H1 (cell line): ENCODE data around the gene AKIRIN1. TPM values are rescaled to one million over a fixed set of nuclear protein-coding genes. Genes with fewer than 3 reads are reported as not detected.
"Not testable (repeated sequence)": the region's sequence is repeated elsewhere in the genome, so short reads cannot be mapped to it uniquely, and the experiment has no call there.

Experiments used
- CTCF ChIA-PET: fragments of 300-600 bp; sonication (Branson Sonifier 250); formaldehyde crosslinking; loops from one replicate; lab custom pipeline; 2021; ENCODE audit not compliant: partially characterized antibody; lab: Charles Lee
- POLR2A ChIA-PET: fragments of 300-600 bp; sonication (Branson Sonifier 250); formaldehyde crosslinking; loops from one replicate; lab custom pipeline; 2021; ENCODE audit warnings: inconsistent platforms; ENCODE audit not compliant: partially characterized antibody; lab: Charles Lee
- DNase-seq, 2 experiments: peaks; one replicate each; pipeline versions ENCODE4 v3.0.0 to v3.0.0-alpha.2; 2010 to 2022; ENCODE audit warnings: low spot score in 2 of 2, low read depth in 1 of 2, mixed read lengths in 1 of 2
- FAIRE-seq: peaks from 2 replicates; lab custom pipeline; 2011; peaks lifted over from hg19 to GRCh38; lab: Jason Lieb, UNC
- H2AFZ ChIP-seq: 2 replicates; pipeline ENCODE4 v1.8.1; 2012; ENCODE audit warnings: low read length, inconsistent platforms
- H2AK5ac ChIP-seq: 2 replicates; pipeline ENCODE4 v1.6.1; 2013; ENCODE audit warnings: low read depth, low read length
- H2BK120ac ChIP-seq: replicated peaks from 2 replicates; pipeline ENCODE3; 2013; ENCODE audit warnings: low read depth, low read length, inconsistent platforms
- H2BK12ac ChIP-seq: 2 replicates; pipeline ENCODE4 v1.6.1; 2013; ENCODE audit warnings: low read depth, low read length
- H2BK15ac ChIP-seq: 2 replicates; pipeline ENCODE4 v1.6.1; 2013; ENCODE audit warnings: low read length
- H2BK20ac ChIP-seq: 2 replicates; pipeline ENCODE4 v1.6.1; 2013; ENCODE audit warnings: low read length
- H2BK5ac ChIP-seq: 2 replicates; pipeline ENCODE4 v1.6.1; 2013; ENCODE audit warnings: low read depth, low read length
- H3K14ac ChIP-seq: 2 replicates; pipeline ENCODE4 v1.6.1; 2013; ENCODE audit warnings: inconsistent platforms; ENCODE audit not compliant: insufficient read length
- H3K18ac ChIP-seq: 2 replicates; pipeline ENCODE4 v1.6.1; 2013; ENCODE audit warnings: low read length; ENCODE audit errors: extremely low read depth
- H3K23ac ChIP-seq: 2 replicates; pipeline ENCODE4 v1.6.1; 2013; ENCODE audit warnings: inconsistent platforms; ENCODE audit not compliant: insufficient read length
- H3K23me2 ChIP-seq: 2 replicates; pipeline ENCODE4 v1.6.1; 2013; ENCODE audit warnings: low read depth, low read length
- H3K27ac ChIP-seq: 2 replicates; pipeline ENCODE4 v1.6.1; 2011; ENCODE audit warnings: low read depth, low read length, inconsistent platforms
- H3K27me3 ChIP-seq, 4 experiments: replicated peaks in 1 of 4; 1 replicate in 1 of 4; 2 replicates in 3 of 4; pipeline versions ENCODE4 v1.6.1 to v1.8.1; 2011 to 2013; ENCODE audit warnings: low read length in 3 of 4, mild to moderate bottlenecking in 3 of 4, inconsistent platforms in 2 of 4, mixed read lengths in 2 of 4, moderate library complexity in 1 of 4; ENCODE audit not compliant: control insufficient read depth in 3 of 4, insufficient read depth in 3 of 4; ENCODE audit errors: extremely low read depth in 1 of 4
- H3K36me3 ChIP-seq, 4 experiments: 2 replicates each; pipeline versions ENCODE4 v1.6.1 to v1.8.1; 2011 to 2013; ENCODE audit warnings: mild to moderate bottlenecking in 4 of 4, low read length in 3 of 4, moderate library complexity in 2 of 4, control low read depth in 1 of 4, inconsistent platforms in 1 of 4; ENCODE audit not compliant: insufficient read depth in 4 of 4, control insufficient read depth in 2 of 4
- H3K4ac ChIP-seq: replicated peaks from 2 replicates; pipeline ENCODE3; 2013; ENCODE audit warnings: low read length, low read depth, mixed read lengths, inconsistent platforms; ENCODE audit not compliant: insufficient read length
- H3K4me1 ChIP-seq, 4 experiments: replicated peaks in 1 of 4; 1 replicate in 1 of 4; 2 replicates in 3 of 4; pipeline versions ENCODE4 v1.6.1 to v1.8.1; 2011 to 2013; ENCODE audit warnings: low read length in 3 of 4, inconsistent platforms in 2 of 4, mixed read lengths in 1 of 4; ENCODE audit not compliant: insufficient read depth in 4 of 4, control insufficient read depth in 3 of 4
- H3K4me2 ChIP-seq, 2 experiments: 2 replicates each; pipeline versions ENCODE4 v1.6.1 to v1.8.1; 2011 to 2013; ENCODE audit warnings: low read depth in 2 of 2, low read length in 2 of 2, control low read depth in 1 of 2, inconsistent platforms in 1 of 2, mild to moderate bottlenecking in 1 of 2; ENCODE audit not compliant: insufficient read depth in 1 of 2
- H3K4me3 ChIP-seq, 4 experiments: fragments of 200-600, 300-600 bp in 1 of 4; sonication (generic), shearing (Covaris generic), sonication (Bioruptor Twin) in 1 of 4; 2 replicates each; pipeline versions ENCODE4 v1.5.1 to v1.8.1; 2011 to 2016; ENCODE audit warnings: low read length in 4 of 4, low read depth in 3 of 4, control low read depth in 2 of 4, inconsistent platforms in 2 of 4, mild to moderate bottlenecking in 2 of 4, mixed read lengths in 1 of 4, moderate library complexity in 1 of 4; ENCODE audit not compliant: insufficient read depth in 2 of 4; ENCODE audit errors: extremely low read depth in 1 of 4
- H3K56ac ChIP-seq: replicated peaks from 2 replicates; pipeline ENCODE3; 2013; ENCODE audit warnings: low read depth, mild to moderate bottlenecking, mixed read lengths, low read length, inconsistent platforms; ENCODE audit not compliant: insufficient read length
- H3K79me1 ChIP-seq: 2 replicates; pipeline ENCODE4 v1.6.1; 2013; ENCODE audit warnings: low read depth, low read length, control low read depth
- H3K79me2 ChIP-seq, 2 experiments: 2 replicates each; pipeline versions ENCODE4 v1.6.1 to v1.8.1; 2012 to 2013; ENCODE audit warnings: low read length in 2 of 2, mild to moderate bottlenecking in 2 of 2, inconsistent platforms in 1 of 2; ENCODE audit not compliant: insufficient read depth in 2 of 2, control insufficient read depth in 1 of 2
- H3K9ac ChIP-seq, 4 experiments: replicated peaks in 1 of 4; 1 replicate in 1 of 4; 2 replicates in 3 of 4; pipeline versions ENCODE4 v1.6.1 to v1.8.1; 2011 to 2013; ENCODE audit warnings: low read depth in 3 of 4, low read length in 3 of 4, control low read depth in 2 of 4, mild to moderate bottlenecking in 2 of 4, moderate library complexity in 2 of 4, inconsistent platforms in 1 of 4; ENCODE audit errors: extremely low read depth in 1 of 4
- H3K9me3 ChIP-seq, 2 experiments: 2 replicates each; pipeline versions ENCODE4 v1.6.1 to v1.8.1; 2012 to 2013; ENCODE audit warnings: mild to moderate bottlenecking in 2 of 2, moderate library complexity in 2 of 2, control low read depth in 1 of 2, inconsistent platforms in 1 of 2, low read depth in 1 of 2, low read length in 1 of 2, mixed read lengths in 1 of 2; ENCODE audit not compliant: insufficient read depth in 2 of 2
- H4K20me1 ChIP-seq, 2 experiments: replicated peaks in 1 of 2; 2 replicates each; pipeline versions ENCODE3 to v1.8.1; 2011 to 2013; ENCODE audit warnings: inconsistent platforms in 2 of 2, low read length in 2 of 2, mild to moderate bottlenecking in 1 of 2; ENCODE audit not compliant: insufficient read depth in 2 of 2, control insufficient read depth in 1 of 2
- H4K5ac ChIP-seq: 2 replicates; pipeline ENCODE4 v1.6.1; 2013; ENCODE audit warnings: low read length, low read depth, mixed read lengths, inconsistent platforms; ENCODE audit not compliant: insufficient read length
- H4K8ac ChIP-seq: 2 replicates; pipeline ENCODE4 v1.8.0; 2013; ENCODE audit warnings: mild to moderate bottlenecking, moderate library complexity, low read length, inconsistent platforms; ENCODE audit not compliant: insufficient read depth; ENCODE audit errors: extremely low read depth
- H4K91ac ChIP-seq: replicated peaks from 2 replicates; pipeline ENCODE3; 2013; ENCODE audit warnings: low read length, mixed read lengths, inconsistent platforms; ENCODE audit not compliant: insufficient read length
- WGBS, 2 experiments: shearing (Covaris generic) in 1 of 2; methylation state at CpG; one replicate each; pipeline versions ENCODE4 v1.1.6 to v1.1.7; 2013 to 2015; ENCODE audit warnings: low lambda C conversion rate in 2 of 2, mixed read lengths in 2 of 2, inconsistent platforms in 1 of 2, low coverage in 1 of 2, missing lambda C conversion rate in 1 of 2; ENCODE audit not compliant: insufficient replicate concordance in 2 of 2, insufficient coverage in 1 of 2, insufficient read length in 1 of 2; ENCODE audit errors: extremely low coverage in 1 of 2, missing lambda C conversion rate in 1 of 2; 5-methylcytosine and 5-hydroxymethylcytosine counted together
- polyA plus RNA-seq, 7 experiments: library from polyadenylated mRNA; depleted of rRNA in 3 of 7; stranded (reverse) in 5 of 7; unstranded in 2 of 7; fragments of >200 nt in 5 of 7; fragments of 200-250 nt in 2 of 7; gene quantifications; 1 replicate in 5 of 7; 2 replicates in 1 of 7; 4 replicates in 1 of 7; pipeline versions ENCODE4 v1.2.1 to v1.2.3, GENCODE V29; 2011 to 2013; ENCODE audit warnings: missing spikeins in 2 of 7, mixed read lengths in 2 of 7
- total RNA-seq: library from RNA; stranded (reverse); fragmentation: NEBNext Ultra II Directional; extraction: Animal tissue kit (Norgen Biotek cat#: 25700); gene quantifications from 2 replicates; pipeline ENCODE4 v1.2.1, GENCODE V29; 2021

AKIRIN1 gene
- total and polyA plus RNA-seq, 2 of the 8 experiments (the other 6 are each of a cell fraction or from before 2014, with no cell fraction given) = 148 to 236 TPM

GRCh38 chr1:39020494-39020893 is 29.4 kb downstream of the AKIRIN1 start:
- H3K27ac ChIP-seq, H3K4ac ChIP-seq, H2BK120ac ChIP-seq, H3K9ac ChIP-seq, H4K91ac ChIP-seq, H3K23me2 ChIP-seq, FAIRE-seq, H3K36me3 ChIP-seq, H4K8ac ChIP-seq, H4K5ac ChIP-seq, H2BK5ac ChIP-seq, H3K79me2 ChIP-seq, H4K20me1 ChIP-seq, H3K79me1 ChIP-seq, H3K14ac ChIP-seq, H3K9me3 ChIP-seq, H2AK5ac ChIP-seq, H3K4me3 ChIP-seq, H3K18ac ChIP-seq, H2BK12ac ChIP-seq, H2AFZ ChIP-seq, H2BK15ac ChIP-seq, H3K27me3 ChIP-seq, H2BK20ac ChIP-seq, H3K56ac ChIP-seq, H3K23ac ChIP-seq, H3K4me2 ChIP-seq, DNase-seq: not testable (repeated sequence)
- WGBS, 2 experiments = 38% methylated on average over 1 of the region's 1 CpG; no CpG with 5 or more reads in 1 of the 2 experiments
- ChIA-PET POLR2A (interaction anchor here (0.7 to 11.3 kb wide), 3 partner anchors 14 to 26 kb away, joined by 3 to 182 read pairs (median 5); no protein-coding TSS in a partner anchor), CTCF (interaction anchor here (0.7 kb wide), 1 partner anchor 104 kb away, joined by 3 read pairs; no protein-coding TSS in a partner anchor)
- H3K4me1 ChIP-seq = peaks cover 6 to 14% (median 8%) of the 10 kb centered on the region in 4 experiments; a peak in 5 of 7 replicates
